ENCODE data around the gene PHC1.

PHC1 gene

DNA sequence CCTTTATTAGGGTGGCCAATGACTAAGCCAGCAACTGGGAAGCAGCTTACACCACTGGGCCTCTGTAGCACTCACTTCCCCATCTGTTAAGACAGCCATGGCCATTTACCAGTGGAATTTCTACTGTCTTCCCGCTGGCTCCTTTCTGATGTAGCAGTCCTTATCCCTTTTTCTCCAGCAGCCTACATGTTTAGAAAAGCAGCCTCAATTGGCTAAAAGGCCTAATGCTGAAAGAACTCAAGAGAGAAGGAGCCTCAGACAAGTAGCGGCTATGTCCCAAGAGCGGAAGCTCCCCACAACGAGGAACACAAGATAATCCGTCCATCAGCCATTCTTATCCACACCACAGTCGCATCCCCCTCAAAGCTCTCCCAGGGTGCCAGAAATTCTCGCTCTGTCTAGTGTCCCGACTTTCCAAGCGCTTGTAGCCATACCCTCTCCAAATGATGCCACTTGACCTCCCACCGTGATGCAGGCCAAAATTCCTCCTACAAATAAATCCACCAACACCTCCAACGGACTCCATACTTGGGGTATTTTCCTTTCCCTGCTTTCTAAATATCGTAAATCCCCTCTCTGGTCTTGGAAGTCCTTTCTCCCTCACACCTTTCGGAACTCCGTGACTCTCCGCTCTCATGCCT, 34.5 kb downstream of the PHC1 start:
- in situ Hi-C loops (cut with MboI; ENCODE audit: low sequenced_read_pairs): no loop called here

DNA sequence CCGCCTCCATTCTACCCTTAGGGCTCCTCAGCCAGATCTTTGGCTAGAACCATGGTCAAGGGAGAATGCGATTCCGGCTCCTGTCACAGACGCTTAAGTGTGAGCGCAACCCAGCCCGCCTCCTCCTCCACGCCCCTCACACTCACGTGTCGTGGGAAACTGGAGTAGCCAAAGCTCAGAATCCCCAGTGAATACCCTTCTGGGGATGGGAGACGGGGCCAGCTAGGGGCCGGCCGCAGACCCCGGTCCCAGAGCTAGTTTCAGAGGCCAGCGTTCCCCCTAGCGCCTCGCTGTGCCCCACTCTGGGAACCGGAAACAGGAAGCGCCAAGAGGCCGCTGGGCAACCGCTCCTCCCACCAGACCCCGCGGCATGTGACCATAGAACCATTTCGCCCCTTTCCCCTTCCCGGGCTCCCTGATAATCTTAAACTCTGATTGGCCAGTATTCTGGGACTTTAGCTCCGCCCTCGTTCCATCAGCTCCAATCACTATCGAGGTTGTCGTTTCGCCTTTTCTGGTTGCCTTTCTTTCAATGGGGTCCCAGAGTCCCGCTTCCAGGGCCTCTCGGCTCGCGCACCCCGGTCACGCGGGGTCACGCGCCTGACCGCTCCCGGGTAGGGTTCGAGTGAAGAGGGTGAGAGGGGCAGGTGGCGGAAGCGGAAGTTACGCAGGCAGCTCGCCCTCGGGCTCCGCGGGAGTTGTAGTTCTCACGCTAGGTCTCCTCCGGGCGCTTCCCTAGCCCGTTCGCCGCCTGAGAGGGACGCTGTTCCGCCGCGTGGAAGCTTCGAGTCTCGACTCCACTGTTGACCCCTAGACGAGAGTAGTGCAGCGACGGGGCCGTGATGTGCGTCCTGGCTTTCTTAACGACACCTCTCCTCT, 35.3 kb downstream of the PHC1 start, which contains the start of gene M6PR:
Gene M6PR (minus strand): TSS at position 304 of the 879 bp plus-strand sequence. CDS start 3,241 bp downstream, outside the sequence.
- in situ Hi-C loops (cut with MboI; ENCODE audit: low sequenced_read_pairs): no loop called here

DNA sequence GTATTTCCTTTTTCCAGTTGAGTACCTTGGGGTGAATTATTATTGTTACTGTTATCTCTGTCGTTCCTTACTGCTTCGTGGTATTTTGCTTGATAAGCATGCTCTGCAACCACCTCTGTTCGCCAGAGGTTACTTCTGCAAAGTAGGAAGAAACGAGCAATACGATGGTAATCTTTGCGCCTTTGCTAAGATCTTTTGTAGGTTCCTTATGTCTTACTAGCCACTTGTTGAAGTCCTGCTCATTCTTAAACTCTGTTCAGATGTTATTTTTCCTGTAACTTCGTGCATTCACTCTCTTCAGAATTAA, 35.9 kb downstream of the PHC1 start:
- in situ Hi-C loops (cut with MboI; ENCODE audit: low sequenced_read_pairs): no loop called here

DNA sequence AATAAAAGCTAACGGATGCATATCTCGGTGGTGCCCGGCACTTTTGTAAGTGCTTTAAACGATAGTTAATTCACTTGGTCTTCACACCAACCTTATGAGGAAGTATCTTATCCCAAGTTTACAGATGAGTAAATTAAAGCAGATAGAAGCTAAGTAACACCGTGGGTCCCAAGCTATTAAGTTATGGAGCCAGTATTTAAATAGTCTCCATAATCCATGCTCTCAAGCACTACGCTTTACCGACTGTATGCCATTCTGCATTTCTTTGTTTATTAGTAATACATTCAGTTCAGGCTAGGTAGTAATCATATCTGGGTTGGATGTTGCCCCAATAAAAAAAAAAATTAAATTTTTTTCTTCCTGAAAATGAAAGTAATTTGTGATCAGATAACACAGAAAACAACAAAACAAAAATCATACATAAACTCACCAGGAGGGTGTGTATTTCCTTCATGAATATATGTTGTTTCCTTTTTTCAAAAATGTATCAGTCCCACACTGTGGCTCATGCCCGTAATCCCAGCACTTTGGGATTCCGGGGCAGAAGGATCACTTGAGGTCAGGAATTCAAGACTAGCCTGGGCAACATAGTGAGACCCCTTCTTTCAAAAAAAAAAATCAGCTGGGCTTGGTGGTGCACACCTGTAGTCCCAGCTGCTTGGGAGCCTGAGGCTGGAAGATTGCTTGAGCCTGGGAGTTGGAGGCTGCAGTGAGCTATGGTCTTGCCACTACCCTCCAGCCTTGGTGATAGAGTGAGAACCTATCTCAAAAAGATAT, 36.6 kb downstream of the PHC1 start:
- in situ Hi-C loops (cut with MboI; ENCODE audit: low sequenced_read_pairs): no loop called here

DNA sequence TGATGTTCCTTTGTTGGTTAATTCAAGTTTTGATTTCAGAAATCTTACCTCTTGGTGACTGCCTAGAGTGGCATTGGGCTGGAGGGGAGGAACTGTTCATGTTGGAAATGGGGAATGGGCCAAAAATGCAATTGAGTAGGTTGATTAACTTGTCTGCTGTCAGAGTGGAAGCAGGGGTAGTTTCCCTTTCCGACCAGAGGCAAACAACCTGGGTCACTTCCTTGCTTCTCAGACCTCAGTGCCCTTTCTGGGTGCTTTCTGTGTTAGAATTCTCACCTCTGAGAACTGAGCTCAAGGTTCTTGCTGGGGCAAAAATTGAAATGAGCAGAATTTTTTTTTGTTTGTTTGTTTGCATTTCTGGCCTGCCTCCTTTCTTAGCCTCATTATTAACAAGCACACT, 37.4 kb downstream of the PHC1 start:
- in situ Hi-C loops (cut with MboI; ENCODE audit: low sequenced_read_pairs): no loop called here

DNA sequence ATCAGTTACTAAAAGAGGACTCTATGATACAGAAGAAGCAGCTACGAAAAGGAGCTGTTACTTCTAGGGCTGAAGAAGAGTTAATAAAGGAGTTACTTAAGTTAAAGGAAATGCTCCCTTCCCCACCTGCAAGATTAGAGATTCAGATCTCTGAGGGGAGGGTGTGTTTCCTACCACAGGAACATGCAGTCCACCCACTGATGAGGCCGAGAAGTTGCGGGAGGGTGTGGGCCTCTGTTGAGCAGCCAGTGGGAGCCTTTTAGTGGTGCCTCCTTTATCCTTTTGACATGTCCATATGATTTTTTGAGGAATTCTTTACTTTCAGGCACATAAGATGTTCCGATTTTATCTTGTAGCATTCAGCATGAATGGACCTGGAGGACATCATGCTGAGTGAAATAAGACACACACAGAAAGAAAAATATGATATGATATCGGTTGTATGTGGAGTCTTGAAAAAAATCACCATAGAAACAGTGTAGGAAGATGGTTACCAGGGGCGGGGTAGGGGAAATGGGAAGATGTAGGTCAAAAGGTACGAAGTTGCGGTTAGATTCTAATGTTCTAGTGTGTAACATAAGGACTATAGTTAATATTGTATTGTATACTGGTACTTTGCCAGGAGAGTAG, 39.6 kb downstream of the PHC1 start:
- in situ Hi-C loops (cut with MboI; ENCODE audit: low sequenced_read_pairs): no loop called here

DNA sequence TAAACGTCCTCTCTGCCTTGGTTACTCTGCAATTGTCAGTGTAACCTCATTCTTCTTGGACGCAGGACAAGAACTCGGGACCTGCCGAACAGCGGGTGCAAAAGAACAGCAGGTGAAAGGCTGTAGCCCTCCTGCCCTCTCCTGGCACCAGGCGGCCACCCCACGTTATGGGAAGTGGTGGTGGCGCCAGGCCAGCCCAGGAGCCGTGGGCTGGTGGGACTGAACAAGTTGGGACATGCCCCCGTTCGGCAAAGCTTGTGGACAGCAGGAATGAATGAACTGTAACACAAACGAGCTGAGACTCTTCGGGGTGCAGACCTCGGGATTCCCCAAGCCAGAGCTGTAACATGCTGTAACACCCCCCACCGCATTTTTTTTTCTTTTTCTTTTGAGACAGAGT, 41.8 kb downstream of the PHC1 start:
- in situ Hi-C loops (cut with MboI; ENCODE audit: low sequenced_read_pairs): no loop called here

DNA sequence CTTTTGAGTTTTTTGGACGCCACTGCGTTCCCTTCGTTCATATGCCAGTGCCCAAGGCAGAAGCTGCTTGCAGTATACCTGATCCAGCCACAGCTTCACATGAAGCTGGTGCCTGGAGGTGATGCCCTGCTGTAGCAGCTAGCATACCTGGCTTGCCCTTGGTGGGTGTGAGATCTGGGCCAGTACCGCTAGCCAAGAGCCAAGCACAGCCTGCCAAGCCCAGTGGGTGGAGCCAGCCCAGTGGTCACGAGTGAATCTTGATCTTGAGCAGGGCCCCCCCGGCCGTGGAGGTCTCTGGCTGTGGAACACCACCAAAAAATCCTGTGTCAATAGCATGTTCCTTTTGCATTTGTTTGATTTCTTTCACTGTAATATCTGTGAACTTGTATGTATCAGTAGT, 42.5 kb downstream of the PHC1 start:
- in situ Hi-C loops (cut with MboI; ENCODE audit: low sequenced_read_pairs): no loop called here

DNA sequence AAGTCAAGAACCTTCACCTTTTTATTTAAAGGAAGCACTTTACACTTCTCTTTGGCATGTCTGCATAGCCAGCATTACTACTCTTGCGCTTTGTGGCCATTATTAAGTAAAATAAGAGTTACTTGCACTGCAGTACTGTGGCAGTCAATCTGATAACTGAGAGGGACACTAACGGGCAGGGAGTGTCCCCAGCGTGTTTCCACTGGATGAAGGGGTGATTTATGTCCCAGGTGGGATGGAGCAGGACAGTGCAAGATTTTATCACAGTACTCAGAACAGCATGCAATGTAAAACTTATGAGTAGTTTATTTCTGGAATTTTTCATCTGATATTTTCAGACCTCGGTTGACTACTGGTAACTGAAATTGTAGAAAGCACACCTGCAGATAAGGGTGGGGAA, 43.3 kb downstream of the PHC1 start:
- in situ Hi-C loops (cut with MboI; ENCODE audit: low sequenced_read_pairs): no loop called here

DNA sequence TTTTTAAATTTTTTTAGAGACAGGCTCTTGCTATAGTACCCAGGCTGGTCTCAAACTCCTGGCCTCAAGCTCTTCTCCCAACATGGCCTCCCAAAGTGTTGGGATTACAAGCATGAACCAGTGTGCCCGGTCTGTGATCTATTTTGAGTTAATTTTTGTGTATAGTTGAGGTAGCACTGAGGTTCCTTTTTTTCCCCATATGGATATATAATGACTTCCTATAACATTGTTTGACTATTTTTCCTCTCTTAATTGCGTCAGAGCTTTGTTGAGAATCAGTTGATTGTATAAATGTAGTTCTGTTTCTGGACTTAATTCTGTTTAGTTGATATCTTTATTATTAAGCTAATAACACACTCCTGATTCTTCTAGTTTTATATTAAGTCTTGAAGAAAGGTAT, 43.8 kb downstream of the PHC1 start:
- in situ Hi-C loops (cut with MboI; ENCODE audit: low sequenced_read_pairs): no loop called here

DNA sequence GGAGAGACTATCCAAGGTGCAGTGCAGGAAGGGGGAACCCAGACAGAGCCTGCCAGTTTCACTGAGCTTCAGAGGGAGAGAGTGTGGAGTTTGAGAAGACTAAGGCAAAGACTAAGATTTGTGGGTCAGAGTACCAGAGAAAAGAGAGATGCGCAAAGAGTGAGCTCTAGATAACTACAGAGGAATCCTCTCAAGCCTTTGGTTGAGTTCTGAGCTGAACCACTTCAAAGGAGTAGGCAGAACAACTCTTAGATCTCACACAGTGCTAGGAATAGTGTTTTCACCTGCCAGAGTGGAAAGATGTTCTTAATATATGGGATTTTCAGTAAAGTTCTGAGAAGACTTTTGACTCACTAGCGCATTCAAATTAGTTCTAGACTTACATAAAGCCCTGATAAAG, 45.9 kb downstream of the PHC1 start:
- in situ Hi-C loops (cut with MboI; ENCODE audit: low sequenced_read_pairs): no loop called here

DNA sequence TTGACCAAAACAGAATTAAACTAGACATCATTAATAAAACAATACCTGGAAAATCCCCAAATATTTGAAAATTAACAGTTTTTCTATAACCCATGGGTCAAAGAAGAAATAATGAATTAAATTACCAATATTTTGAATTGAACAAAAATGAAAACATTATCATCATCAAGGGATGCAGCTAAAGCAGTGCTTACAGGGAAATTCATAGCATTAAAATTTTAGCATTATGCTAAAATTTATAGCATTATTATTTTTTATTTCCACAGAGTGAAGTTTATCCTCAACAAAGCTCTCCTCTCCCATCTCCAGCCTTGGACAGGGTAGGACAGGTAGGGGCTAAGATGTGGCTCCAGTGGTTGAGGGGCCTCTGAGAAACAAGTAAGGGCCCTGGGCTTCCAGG, 54.5 kb downstream of the PHC1 start:
- in situ Hi-C loops (cut with MboI; ENCODE audit: low sequenced_read_pairs): no loop called here

DNA sequence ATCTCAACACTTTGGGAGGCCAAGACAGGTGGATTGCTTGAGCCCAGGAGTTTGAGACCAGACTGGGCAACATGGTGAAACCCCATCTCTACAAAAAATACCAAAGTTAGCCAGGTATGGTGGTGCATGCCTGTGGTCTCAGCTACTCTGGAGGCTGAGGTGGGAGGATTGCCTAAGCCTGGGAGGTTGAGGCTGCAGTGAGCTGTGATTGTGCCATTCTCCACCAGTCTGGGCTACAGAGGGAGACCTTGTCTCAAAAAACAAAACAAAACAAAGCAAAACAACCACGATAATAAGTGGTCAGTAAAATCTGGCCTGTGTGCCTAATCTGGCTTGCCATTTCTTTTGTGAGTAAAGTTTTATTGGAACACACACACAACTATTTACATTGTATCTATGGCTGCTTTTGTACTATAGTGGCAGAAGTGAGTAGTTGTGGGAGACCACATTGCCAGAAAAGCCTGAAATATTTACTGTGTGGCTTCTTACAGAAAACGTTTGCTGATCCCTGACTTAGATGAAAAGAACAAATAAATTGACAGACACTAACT, 55.6 kb downstream of the PHC1 start:
- in situ Hi-C loops (cut with MboI; ENCODE audit: low sequenced_read_pairs): no loop called here

DNA sequence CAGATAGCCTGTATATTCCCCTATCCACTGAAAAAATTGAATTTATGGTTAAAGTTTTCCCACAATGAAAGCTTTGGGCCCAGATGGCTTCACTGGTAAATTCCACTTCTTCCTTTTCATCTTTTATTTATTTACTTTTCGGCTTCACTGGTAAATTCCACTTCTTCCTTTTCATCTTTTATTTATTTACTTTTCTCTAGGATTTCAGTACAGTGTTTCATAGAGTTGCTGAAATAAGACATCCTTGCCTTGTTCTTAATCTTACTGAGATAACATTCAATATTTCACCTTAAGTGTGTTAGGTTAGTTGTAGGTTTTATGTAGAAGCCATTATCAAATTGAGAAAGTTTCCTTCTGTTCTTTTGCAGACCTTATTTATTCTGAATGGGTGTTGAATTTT, 56.1 kb downstream of the PHC1 start:
- in situ Hi-C loops (cut with MboI; ENCODE audit: low sequenced_read_pairs): no loop called here

DNA sequence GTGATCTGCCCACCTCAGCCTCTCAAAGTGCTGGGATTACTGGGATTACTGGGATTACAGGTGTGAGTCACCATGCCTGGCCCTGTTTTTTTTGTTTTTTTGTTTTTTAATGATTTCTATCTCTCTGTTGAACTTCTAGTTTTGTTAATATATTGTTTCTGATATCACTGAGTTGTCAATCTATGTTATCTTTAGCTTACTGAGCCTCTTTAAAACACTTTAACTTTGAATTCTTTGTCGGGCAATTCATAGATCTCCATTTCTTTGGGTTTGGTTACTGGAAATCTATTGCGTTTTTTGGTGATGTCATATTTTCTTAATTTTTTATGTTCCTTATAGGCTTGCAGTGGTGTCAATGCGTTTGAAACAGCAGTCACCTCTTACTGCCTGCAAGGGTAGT, 65.8 kb downstream of the PHC1 start:
- in situ Hi-C loops (cut with MboI; ENCODE audit: low sequenced_read_pairs): no loop called here

DNA sequence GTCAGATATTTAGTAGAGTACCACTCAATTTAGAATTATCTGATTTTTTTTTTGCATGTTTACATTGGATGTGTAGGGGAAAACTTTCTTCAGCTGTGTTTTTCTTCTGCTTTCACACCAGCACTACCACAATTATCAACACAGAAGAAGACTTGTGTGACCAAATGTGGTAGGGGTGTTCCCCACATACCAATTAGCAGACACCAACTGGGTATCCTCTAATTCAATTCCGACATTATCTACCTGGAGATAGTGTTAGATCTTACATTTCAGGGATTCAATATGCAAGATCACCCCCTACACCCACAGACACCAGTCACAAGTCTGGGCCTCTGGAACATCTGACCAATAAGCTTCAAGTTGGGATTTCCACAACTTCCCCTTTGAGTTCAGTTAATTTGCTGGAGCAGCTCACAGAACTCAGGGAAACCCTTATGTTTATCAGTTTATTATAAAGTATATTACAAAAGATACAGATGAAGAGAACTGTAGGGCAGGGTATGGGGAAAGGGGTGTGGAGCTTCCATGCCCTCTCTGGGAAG, 71.0 kb downstream of the PHC1 start:
- in situ Hi-C loops (cut with MboI; ENCODE audit: low sequenced_read_pairs): no loop called here

DNA sequence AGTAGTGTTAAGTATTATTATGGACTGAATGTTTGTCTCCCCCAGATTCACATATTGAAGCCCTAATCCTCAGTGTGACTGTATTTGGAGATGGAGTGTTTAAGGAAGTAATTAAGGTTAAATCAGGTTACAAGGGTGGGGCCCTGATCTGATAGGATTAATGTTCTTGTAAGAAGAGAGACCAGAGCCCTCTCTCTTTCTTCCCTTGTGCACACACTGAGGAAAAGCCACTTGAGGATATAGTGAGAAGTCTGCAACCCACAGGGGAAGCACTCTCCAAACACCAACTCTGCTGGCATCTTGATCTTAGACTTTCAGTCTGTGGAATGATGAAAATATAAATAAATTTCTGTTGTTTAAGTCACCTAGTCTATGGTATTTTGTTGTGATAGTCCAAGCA, 72.9 kb downstream of the PHC1 start:
- in situ Hi-C loops (cut with MboI; ENCODE audit: low sequenced_read_pairs): no loop called here

DNA sequence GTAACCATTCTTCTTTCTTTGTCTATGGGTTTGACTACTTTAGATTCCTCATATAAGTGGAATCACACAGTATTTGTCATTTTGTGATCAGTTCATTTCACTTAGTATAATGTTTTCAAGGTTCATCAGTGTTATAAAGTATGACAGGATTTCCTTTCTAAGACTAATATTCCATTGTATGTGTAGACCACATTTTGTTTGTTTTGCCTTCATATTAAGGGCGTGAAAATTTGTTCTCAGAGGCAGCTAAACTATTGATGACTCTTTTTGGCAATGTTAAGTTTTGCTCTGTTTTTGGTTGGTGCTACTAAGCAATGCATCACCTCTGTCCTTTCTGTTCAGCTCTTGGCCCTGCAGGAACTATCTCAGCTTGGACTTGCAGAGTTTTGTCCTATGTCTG, 73.4 kb downstream of the PHC1 start:
- in situ Hi-C loops (cut with MboI; ENCODE audit: low sequenced_read_pairs): no loop called here

DNA sequence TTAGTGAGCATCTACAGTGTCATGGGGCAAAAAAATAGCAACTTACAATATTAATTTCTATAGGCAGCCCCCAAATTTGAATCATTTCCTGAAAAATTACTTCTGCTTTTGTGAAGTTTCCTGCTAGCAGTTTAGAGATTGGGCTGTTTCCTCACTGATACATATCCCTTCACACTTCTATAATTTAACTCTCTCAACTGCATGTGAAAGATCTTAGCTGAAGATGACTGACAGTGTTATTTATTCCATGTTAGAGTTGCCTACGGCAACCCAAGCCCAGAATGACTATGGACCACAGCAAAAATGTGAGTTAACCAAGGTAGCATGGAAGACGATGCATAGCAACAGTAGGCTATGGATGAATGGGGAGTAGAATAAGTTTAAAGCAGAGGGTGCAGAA, 75.1 kb downstream of the PHC1 start, which contains the start of gene KLRG1:
Gene KLRG1 (plus strand): TSS at position 134 of the 400 bp plus-strand sequence. CDS start 90 bp downstream, at position 224.
- in situ Hi-C loops (cut with MboI; ENCODE audit: low sequenced_read_pairs): no loop called here

Data from HL-60/S4 (cell line).